ENCODE data around the gene SUGP2.

Gene SUGP2

DNA sequence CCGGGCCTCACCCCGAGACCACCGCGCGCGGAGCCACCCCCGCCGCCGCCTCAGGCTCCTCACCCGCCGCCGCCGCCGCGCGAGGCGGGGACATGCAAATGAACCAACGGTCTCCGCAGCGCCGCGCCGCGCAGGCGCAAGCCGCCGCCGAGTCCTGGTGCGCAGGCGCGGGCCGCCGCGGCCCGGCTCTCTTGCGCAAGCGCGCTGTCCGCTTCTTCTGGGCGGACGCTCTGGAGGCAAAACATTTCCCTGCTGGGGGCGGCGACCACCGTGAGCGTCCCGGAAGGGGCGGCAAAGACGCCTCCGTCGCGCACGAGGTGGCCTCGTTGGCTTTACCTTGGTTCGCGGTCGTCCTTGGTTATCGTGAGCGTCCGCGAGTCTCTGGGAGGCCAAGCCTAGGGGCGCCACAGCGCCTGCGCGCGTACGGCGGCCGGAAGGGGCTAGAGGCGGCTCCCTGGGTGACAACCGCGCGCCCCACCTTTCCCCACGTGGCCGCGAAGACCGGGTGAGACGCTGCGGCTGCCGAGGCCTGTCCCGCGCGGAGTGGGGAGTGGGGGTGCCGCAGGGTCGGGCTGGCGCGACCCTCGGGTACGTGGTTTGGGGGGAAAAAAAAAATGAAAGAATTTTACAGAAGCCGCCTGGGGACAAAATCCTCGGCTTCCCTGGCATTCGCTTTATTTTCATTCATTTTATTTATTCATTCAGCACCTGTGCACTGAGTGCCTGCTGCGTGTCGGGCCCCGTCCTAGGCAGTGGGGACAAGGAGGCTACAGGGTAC, at the start of gene SUGP2, which contains the start of gene ARMC6:
TSS of gene SUGP2 (minus strand) at position 92 of the 778 bp plus-strand sequence. CDS start 2,446 bp downstream, outside the sequence.
TSS of gene ARMC6 (plus strand) at position 178 of the 778 bp plus-strand sequence. CDS start 607 bp downstream, outside the sequence.
- H3K4me3 ChIP-seq (ENCODE audit: severe bottlenecking) = peak within 1 kb of the TSS; percentile 96
- H3K36me3 ChIP-seq (ENCODE audit: low read depth) = peaks cover 42% of the 10 kb centered on the region
- H3K9me3 ChIP-seq (ENCODE audit: severe bottlenecking) = no peaks in the 10 kb centered on the region
- H3K27ac ChIP-seq (ENCODE audit: poor library complexity, severe bottlenecking) = peak within 1 kb of the TSS; percentile 70
- no peaks in the 10 kb centered on the region for H3K27me3 ChIP-seq (ENCODE audit: insufficient read depth, poor library complexity, severe bottlenecking)
- TF ChIP-seq, protein P1, sequence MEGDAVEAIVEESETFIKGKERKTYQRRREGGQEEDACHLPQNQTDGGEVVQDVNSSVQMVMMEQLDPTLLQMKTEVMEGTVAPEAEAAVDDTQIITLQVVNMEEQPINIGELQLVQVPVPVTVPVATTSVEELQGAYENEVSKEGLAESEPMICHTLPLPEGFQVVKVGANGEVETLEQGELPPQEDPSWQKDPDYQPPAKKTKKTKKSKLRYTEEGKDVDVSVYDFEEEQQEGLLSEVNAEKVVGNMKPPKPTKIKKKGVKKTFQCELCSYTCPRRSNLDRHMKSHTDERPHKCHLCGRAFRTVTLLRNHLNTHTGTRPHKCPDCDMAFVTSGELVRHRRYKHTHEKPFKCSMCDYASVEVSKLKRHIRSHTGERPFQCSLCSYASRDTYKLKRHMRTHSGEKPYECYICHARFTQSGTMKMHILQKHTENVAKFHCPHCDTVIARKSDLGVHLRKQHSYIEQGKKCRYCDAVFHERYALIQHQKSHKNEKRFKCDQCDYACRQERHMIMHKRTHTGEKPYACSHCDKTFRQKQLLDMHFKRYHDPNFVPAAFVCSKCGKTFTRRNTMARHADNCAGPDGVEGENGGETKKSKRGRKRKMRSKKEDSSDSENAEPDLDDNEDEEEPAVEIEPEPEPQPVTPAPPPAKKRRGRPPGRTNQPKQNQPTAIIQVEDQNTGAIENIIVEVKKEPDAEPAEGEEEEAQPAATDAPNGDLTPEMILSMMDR (IDR thresholded peaks at IDR 0.05; ENCODE audit: poor library complexity, severe bottlenecking) = no peak
- DNase-seq (ENCODE audit: low spot score) (no peak), ATAC-seq (ENCODE audit: low read depth) (peak; percentile 75)
- peaks cover 2% of the 10 kb centered on the region for H3K4me1 ChIP-seq (ENCODE audit: insufficient read depth, poor library complexity, severe bottlenecking)

DNA sequence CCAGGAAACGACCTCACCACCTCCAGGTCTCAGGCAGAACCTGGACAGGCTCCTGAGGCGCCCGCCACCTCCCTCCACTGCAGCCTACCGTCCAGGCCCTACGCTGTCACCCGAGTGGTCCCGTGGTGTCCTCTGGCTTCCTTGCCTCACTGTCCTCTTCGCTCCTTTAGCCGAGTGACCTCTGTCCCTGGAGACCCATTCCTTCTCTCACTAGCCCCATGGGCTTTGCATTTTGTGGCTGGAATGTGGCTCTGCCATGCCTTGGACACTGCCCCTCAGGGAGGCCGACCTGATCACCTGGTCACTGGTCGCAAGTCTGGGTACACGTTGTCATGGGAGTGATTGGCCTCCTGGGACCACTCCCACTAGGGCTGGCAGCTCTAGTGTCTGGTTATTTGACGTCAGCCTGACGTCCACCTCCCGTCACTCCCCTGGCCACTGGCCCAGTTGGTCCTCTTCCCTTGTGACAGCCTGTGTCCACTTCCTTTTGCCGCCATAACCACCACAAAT, 48.4 kb upstream of the SUGP2 start:
- no peak for DNase-seq (ENCODE audit: low spot score)
- Histone ChIP-seq H3K27ac (ENCODE audit: poor library complexity, severe bottlenecking) (no peak overlapping the region), H3K36me3 (ENCODE audit: low read depth) (no peaks in the 10 kb centered on the region), H3K4me1 (ENCODE audit: insufficient read depth, poor library complexity, severe bottlenecking) (no peaks in the 10 kb centered on the region), H3K4me3 (ENCODE audit: severe bottlenecking) (no peak overlapping the region), H3K9me3 (ENCODE audit: severe bottlenecking) (no peaks in the 10 kb centered on the region), H3K27me3 (ENCODE audit: insufficient read depth, poor library complexity, severe bottlenecking) (no peaks in the 10 kb centered on the region)
- TF ChIP-seq, protein P1 (IDR thresholded peaks at IDR 0.05; ENCODE audit: poor library complexity, severe bottlenecking) = no peak
- no peak for ATAC-seq (ENCODE audit: low read depth)

DNA sequence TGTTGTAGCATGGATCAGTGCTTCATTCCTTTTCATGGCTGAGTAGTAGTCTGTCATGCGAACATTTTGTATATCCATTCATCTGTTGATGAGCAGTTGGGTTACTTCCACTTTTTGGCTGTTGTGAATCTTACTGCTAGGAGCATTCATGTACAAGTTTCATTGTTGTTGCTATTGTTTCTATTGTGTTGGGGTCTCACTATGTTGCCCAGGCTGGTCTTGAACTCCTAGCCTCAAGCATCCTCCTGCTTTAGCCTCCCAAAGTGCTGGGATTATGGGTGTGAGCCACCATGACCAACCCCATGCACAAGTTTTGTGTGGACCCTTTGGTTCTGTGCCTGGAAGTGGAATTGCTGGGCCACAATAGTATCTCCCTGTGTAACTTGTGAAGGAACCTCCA, 46.3 kb upstream of the SUGP2 start:
- ATAC-seq (ENCODE audit: low read depth) = no peak
- TF ChIP-seq, protein P1 (IDR thresholded peaks at IDR 0.05; ENCODE audit: poor library complexity, severe bottlenecking) = no peak

DNA sequence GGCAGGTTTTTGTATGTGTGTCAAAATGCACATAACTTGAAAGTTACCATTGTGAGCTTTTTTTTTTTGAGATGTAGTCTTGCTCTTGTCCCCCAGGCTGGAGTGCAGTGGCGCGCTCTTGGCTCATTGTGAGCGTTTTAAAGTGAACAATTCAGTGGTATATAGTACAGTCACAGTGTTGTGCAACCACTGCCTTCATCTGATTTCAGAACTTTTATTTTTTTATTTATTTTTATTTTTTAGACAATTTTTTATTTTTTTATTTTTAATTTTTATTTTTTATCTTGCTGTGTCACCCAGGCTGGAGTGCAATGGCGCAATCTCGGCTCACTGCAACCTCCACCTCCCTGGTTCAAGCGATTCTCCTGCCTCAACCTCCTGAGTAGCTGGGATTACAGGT, 45.5 kb upstream of the SUGP2 start:
- DNase-seq (ENCODE audit: low spot score) (no peak), ATAC-seq (ENCODE audit: low read depth) (no peak)
- Histone ChIP-seq H3K9me3 (ENCODE audit: severe bottlenecking) (no peaks in the 10 kb centered on the region), H3K36me3 (ENCODE audit: low read depth) (no peaks in the 10 kb centered on the region), H3K27ac (ENCODE audit: poor library complexity, severe bottlenecking) (no peak overlapping the region), H3K27me3 (ENCODE audit: insufficient read depth, poor library complexity, severe bottlenecking) (no peaks in the 10 kb centered on the region), H3K4me3 (ENCODE audit: severe bottlenecking) (no peak overlapping the region), H3K4me1 (ENCODE audit: insufficient read depth, poor library complexity, severe bottlenecking) (no peaks in the 10 kb centered on the region)
- TF ChIP-seq, protein P1 (IDR thresholded peaks at IDR 0.05; ENCODE audit: poor library complexity, severe bottlenecking) = no peak

More for the DNA sequence above, 46.3 kb upstream of the SUGP2 start:
- Histone ChIP-seq H3K27ac (ENCODE audit: poor library complexity, severe bottlenecking) (no peak overlapping the region), H3K9me3 (ENCODE audit: severe bottlenecking) (no peaks in the 10 kb centered on the region), H3K4me3 (ENCODE audit: severe bottlenecking) (no peak overlapping the region), H3K4me1 (ENCODE audit: insufficient read depth, poor library complexity, severe bottlenecking) (no peaks in the 10 kb centered on the region), H3K36me3 (ENCODE audit: low read depth) (no peaks in the 10 kb centered on the region), H3K27me3 (ENCODE audit: insufficient read depth, poor library complexity, severe bottlenecking) (no peaks in the 10 kb centered on the region)
- DNase-seq (ENCODE audit: low spot score) = no peak

DNA sequence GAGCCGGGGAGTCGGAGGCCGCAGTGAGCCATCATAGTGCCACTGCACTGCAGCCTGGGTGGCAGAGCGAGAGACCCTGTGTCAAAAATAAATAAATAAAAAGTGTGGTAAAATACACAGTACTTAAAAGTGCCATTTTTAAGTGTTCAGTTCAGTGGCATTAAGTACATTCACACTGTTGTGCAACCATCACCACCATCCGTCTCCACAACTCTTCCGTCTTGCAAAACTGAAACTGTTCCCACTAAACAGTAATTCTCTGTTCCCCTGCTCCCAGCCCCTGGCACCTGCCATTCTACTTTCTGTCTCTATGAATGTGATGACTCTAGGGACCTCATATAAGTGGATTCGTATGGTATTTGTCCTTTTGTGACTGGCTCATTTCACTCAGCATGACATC, 43.8 kb upstream of the SUGP2 start:
- Histone ChIP-seq H3K27me3 (ENCODE audit: insufficient read depth, poor library complexity, severe bottlenecking) (no peaks in the 10 kb centered on the region), H3K4me3 (ENCODE audit: severe bottlenecking) (no peak overlapping the region), H3K4me1 (ENCODE audit: insufficient read depth, poor library complexity, severe bottlenecking) (no peaks in the 10 kb centered on the region), H3K27ac (ENCODE audit: poor library complexity, severe bottlenecking) (no peak overlapping the region), H3K9me3 (ENCODE audit: severe bottlenecking) (no peaks in the 10 kb centered on the region), H3K36me3 (ENCODE audit: low read depth) (no peaks in the 10 kb centered on the region)
- TF ChIP-seq, protein P1 (IDR thresholded peaks at IDR 0.05; ENCODE audit: poor library complexity, severe bottlenecking) = no peak
- no peak for DNase-seq (ENCODE audit: low spot score)
- ATAC-seq (ENCODE audit: low read depth) = no peak

Data from RWPE2 (cell line).